Stimulated activated CD4-positive, alpha-beta T cell treated with anti-CD3 and anti-CD28 coated beads, Interleukin-1b, Interleukin-23, amount 100 ng/mL, for 1 hour (primary cell): Measurements from ENCODE around the gene STEAP3.

ENCODE experiments used
- DNase-seq, 2 donors: peaks; one replicate each; pipeline ENCODE4 v3.0.0-alpha.2; 2020; ENCODE audit warnings: low read depth in 2 of 2

STEAP3 gene

GRCh38 chr2:119246884-119247843 is 23.5 kb downstream of the STEAP3 start:
- no peak for DNase-seq

GRCh38 chr2:119247844-119248271 is 24.2 kb downstream of the STEAP3 start:
- no peak for DNase-seq

GRCh38 chr2:119248311-119248710 is 24.7 kb downstream of the STEAP3 start:
- no peak for DNase-seq

- DNase-seq, result no peak
These were observed 25.1 kb downstream of the STEAP3 start for GRCh38 chr2:119248751-119249150.

GRCh38 chr2:119249311-119249710 is 25.7 kb downstream of the STEAP3 start:
- no peak for DNase-seq

GRCh38 chr2:119249855-119250717 is 26.5 kb downstream of the STEAP3 start:
- no peak for DNase-seq

GRCh38 chr2:119250718-119251290 is 27.2 kb downstream of the STEAP3 start:
- no peak for DNase-seq

- no peak for DNase-seq
These were observed 28.0 kb downstream of the STEAP3 start for GRCh38 chr2:119251652-119252051.

DNA sequence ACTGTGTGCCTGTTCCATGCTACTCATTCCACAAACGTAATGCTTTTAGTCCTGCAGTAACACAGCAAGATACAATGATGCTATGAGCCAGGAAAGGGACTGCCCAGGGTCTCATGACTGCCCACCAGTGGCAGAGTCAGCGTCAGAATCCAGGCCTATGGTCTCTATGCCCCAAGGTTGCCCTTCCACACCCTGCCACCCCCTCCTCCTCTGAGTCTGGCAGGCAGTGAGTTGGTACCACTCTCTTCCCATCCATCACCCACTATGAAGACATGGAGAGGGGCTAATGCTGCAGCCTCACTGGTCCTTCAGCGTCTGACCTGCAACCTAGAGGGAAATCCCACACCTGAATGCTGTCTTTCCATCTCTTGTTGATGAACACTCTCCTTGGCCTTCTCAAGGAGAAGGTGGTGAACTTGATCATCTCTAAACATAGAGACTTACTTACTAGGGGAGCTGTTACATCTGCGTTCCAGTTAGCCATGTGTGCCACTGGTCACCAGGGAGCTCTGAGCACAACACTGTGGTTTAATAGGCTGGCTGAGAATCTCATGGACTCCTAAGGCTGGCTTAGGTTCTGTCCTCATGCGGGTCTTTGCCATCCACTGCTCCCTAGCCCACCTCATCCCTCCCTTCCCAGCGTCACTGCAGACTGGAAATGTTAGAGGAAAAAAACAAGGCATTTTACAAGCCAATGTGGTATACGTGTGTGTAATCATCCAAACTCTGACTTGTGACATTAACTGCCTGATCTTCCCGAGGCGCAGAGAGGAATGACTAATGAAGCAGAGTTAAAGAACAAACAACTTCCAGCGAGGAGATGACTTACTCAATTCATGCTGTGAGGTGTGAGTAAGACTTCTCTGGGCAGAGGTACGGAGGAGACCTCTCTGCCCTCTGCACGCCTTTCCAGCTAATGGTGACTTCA is 28.8 kb downstream of the STEAP3 start:
- DNase-seq, result no peak

GRCh38 chr2:119253114-119253702 is 29.6 kb downstream of the STEAP3 start:
- DNase-seq, result no peak

DNA sequence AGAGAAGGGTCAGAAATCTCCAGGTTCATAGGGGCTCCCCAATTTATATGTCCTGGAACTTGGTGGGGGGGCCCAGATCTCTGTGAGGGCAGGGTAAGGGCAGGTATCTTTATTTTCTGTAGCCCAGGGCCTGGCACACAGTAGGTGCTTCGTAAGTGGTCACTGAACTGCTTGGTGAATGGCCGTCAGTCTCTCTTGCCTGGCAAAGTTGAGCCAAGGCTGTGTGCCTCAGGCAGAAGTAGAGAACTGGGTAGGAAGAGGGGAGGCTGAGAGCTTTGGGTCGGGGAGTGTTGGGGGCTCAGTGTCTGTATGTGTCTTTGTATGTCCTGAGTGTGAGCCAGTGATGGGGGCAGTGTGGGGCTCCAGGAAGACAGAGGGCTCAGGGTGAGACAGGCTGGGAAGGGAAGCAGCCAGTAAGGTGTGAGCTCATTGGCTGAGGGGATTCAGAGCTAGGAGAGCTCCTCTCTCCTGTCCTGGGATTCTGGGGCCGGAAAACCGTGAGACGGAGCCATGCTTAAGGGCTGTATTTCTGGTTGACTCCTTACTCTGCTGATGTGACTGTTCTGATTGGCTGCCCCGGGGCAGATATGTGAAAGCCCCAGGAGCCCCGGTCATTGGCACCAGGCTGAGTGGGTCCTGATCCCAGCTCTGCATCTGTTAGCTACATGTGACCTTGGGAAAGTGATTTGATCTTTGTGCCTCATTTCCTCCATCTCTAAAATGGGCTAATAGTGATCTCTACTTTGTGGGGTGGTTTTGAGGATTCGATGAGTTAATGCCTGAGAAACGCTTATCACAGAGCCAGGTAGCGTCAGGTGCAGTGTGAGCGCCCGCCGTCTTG is 30.3 kb downstream of the STEAP3 start:
- no peak for DNase-seq

GRCh38 chr2:119254601-119255080 is 31.0 kb downstream of the STEAP3 start:
- DNase-seq, result no peak

GRCh38 chr2:119255760-119256581 is 32.3 kb downstream of the STEAP3 start:
- no peak for DNase-seq

GRCh38 chr2:119256582-119256921 is 32.9 kb downstream of the STEAP3 start:
- no peak for DNase-seq

- DNase-seq, result no peak
These were observed 33.6 kb downstream of the STEAP3 start for GRCh38 chr2:119257198-119257597.

DNA sequence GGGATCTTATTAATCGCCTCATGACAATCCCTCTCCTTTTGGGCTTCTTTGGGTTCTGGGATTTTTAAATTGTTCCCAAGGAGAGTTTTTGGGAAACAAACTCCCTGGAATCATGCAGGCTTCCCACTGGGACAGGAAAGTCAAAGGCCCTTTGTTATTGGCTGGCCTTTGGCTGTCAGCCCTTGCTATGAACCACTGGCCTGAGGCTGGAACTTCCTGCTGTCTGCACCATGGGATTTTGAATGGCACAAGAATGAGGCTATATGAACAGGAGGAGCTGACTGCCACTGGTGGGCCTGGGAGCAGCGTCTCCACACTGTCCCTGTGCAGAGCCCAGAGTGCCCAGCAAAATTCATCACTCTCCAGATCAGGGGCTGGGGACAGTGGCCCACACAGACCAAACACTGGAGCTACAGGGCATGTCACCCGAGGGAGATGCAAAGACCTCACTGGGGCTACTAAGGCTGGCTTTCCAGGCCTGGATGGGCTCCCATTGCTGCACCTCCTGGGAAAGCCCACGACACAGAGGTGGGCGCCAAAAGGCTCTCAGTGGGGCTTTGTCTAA is 35.7 kb downstream of the STEAP3 start:
- DNase-seq, result no peak

DNA sequence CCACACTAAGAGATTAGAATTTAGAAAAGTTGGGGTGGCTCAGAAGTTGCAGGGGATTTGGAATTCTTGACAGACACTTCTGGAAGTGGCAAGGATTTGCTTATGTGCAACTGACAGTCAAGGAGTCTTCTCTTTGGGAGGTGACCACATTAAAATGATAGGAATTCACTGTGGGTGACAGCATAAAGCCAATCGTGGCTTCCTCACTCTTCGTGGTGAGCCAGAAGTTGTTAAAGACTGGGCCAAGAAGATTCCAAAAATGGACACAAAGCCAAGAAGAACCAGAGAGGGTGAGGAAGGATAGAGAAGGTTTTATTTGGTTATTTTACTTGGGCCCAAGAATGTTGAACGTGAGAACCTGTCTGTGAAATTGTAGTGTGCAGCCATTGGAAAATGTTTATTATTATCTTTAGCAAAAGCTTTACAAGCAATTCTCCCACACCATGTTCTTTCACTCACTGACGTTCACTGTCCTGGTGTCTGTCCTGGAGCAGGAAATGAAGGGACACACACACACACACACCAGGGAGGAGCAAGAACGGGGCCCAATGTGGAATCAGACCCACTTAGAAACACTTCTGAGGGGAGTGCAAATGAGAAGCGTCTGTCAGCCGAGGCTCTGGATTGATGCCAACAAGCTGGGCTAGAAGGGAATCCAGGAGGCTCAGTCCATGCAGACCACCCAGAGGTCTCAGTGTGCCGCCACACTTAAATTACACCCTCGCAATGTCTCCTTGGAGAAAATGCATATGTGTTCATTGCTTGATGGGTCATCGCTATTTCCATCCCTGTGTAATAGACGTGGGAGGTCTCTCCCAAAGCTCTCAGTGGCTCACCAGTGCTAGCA is 37.2 kb downstream of the STEAP3 start:
- DNase-seq, result no peak
